ENCODE measurements around the gene DPP3.

GRCh38 chr11:66539870-66540213, 59.6 kb downstream of the DPP3 start:
- TF ChIP-seq CTCF (IDR thresholded peaks at IDR 0.05; ENCODE audit: insufficient read depth, low read length): no peak
- no peak for TF ChIP-seq POLR2AphosphoS5 (IDR thresholded peaks at IDR 0.05; ENCODE audit: low read depth)

Data from HL-60 (cell line).